Mesenchymal stem cell (in vitro differentiated cells and primary cell): ENCODE results near the gene MROH2B.
"Not testable (repeated sequence)": the region's sequence is repeated elsewhere in the genome, so short reads cannot be mapped to it uniquely, and the experiment has no call there.

Experiments
- DNase-seq: peaks from one replicate; pipeline ENCODE4 v3.0.0-alpha.2; 2013
- H2AFZ ChIP-seq: one replicate; pipeline ENCODE4 v1.6.1; 2013; ENCODE audit warnings: low read depth, mild to moderate bottlenecking, control low read depth, inconsistent platforms, low read length, moderate library complexity
- H2AK5ac ChIP-seq: 2 replicates; pipeline ENCODE4 v1.6.1; 2013; ENCODE audit warnings: low read length, moderate library complexity, mild to moderate bottlenecking, inconsistent platforms; ENCODE audit not compliant: severe bottlenecking
- H2BK120ac ChIP-seq: one replicate; pipeline ENCODE4 v1.6.1; 2013; ENCODE audit warnings: low read depth, mild to moderate bottlenecking, inconsistent platforms, low read length, moderate library complexity
- H2BK12ac ChIP-seq, 2 experiments: one replicate each; pipeline ENCODE4 v1.6.1; 2013; ENCODE audit warnings: inconsistent platforms in 2 of 2, low read length in 2 of 2, mild to moderate bottlenecking in 2 of 2, moderate library complexity in 2 of 2, control low read depth in 1 of 2
- H2BK15ac ChIP-seq: one replicate; pipeline ENCODE4 v1.6.1; 2013; ENCODE audit warnings: mild to moderate bottlenecking, low read depth, inconsistent platforms; ENCODE audit not compliant: poor library complexity, severe bottlenecking
- H2BK5ac ChIP-seq: 2 replicates; pipeline ENCODE4 v1.6.1; 2013; ENCODE audit warnings: low read depth, mild to moderate bottlenecking, low read length, control low read depth, inconsistent platforms; ENCODE audit not compliant: poor library complexity, severe bottlenecking
- H3K14ac ChIP-seq, 2 experiments: one replicate each; pipeline ENCODE4 v1.6.1; 2013; ENCODE audit warnings: inconsistent platforms in 2 of 2, low read length in 2 of 2, control low read depth in 1 of 2, mild to moderate bottlenecking in 1 of 2, moderate library complexity in 1 of 2
- H3K18ac ChIP-seq, 2 experiments: one replicate each; pipeline ENCODE4 v1.6.1; 2013; ENCODE audit warnings: inconsistent platforms in 2 of 2, low read length in 2 of 2, control low read depth in 1 of 2, low read depth in 1 of 2, mild to moderate bottlenecking in 1 of 2
- H3K23ac ChIP-seq, 2 experiments: one replicate each; pipeline ENCODE4 v1.6.1; 2013; ENCODE audit warnings: inconsistent platforms in 2 of 2, low read length in 2 of 2, mild to moderate bottlenecking in 2 of 2, moderate library complexity in 2 of 2, control low read depth in 1 of 2
- H3K27ac ChIP-seq: 2 replicates; pipeline ENCODE4 v1.5.1; 2013; ENCODE audit warnings: mild to moderate bottlenecking, moderate library complexity, low read length, control low read depth, inconsistent platforms; ENCODE audit not compliant: poor library complexity, severe bottlenecking
- H3K27me3 ChIP-seq, 2 experiments: 2 replicates each; pipeline versions ENCODE4 v1.6.1 to v1.7.0; 2013; ENCODE audit warnings: low read length in 2 of 2, mild to moderate bottlenecking in 2 of 2, moderate library complexity in 2 of 2, control low read depth in 1 of 2, inconsistent platforms in 1 of 2; ENCODE audit not compliant: control insufficient read depth in 1 of 2, insufficient read depth in 1 of 2
- H3K36me3 ChIP-seq, 2 experiments: 2 replicates each; pipeline versions ENCODE4 v1.6.1 to v1.7.0; 2013; ENCODE audit warnings: low read length in 2 of 2, control low read depth in 1 of 2, inconsistent platforms in 1 of 2, low read depth in 1 of 2, mild to moderate bottlenecking in 1 of 2; ENCODE audit not compliant: insufficient read depth in 2 of 2, control insufficient read depth in 1 of 2
- H3K4ac ChIP-seq, 2 experiments: one replicate each; pipeline ENCODE4 v1.6.1; 2013; ENCODE audit warnings: inconsistent platforms in 2 of 2, low read length in 2 of 2, mild to moderate bottlenecking in 2 of 2, moderate library complexity in 2 of 2, control low read depth in 1 of 2, low read depth in 1 of 2
- H3K4me1 ChIP-seq: 2 replicates; pipeline ENCODE4 v1.6.1; 2013; ENCODE audit warnings: low read depth, low read length, control low read depth; ENCODE audit not compliant: control insufficient read depth, insufficient read depth
- H3K4me2 ChIP-seq: 2 replicates; pipeline ENCODE4 v1.6.1; 2013; ENCODE audit warnings: low read length, mild to moderate bottlenecking, inconsistent platforms; ENCODE audit not compliant: poor library complexity, severe bottlenecking
- H3K4me3 ChIP-seq, 2 experiments: 2 replicates each; pipeline versions ENCODE4 v1.5.1 to v1.7.0; 2013; ENCODE audit warnings: low read length in 2 of 2, mild to moderate bottlenecking in 2 of 2, control low read depth in 1 of 2, low read depth in 1 of 2; ENCODE audit not compliant: insufficient read depth in 1 of 2
- H3K79me1 ChIP-seq: replicated peaks from 2 replicates; pipeline ENCODE4 v1.6.1; 2013; ENCODE audit warnings: mild to moderate bottlenecking, control low read depth, low read length, inconsistent platforms; ENCODE audit not compliant: poor library complexity, severe bottlenecking
- H3K9ac ChIP-seq: 2 replicates; pipeline ENCODE4 v1.7.0; 2013; ENCODE audit warnings: mild to moderate bottlenecking, low read length, moderate library complexity
- H3K9me3 ChIP-seq: 2 replicates; pipeline ENCODE4 v1.7.0; 2013; ENCODE audit warnings: mild to moderate bottlenecking, low read length; ENCODE audit not compliant: control insufficient read depth
- H4K8ac ChIP-seq: one replicate; pipeline ENCODE4 v1.6.1; 2013; ENCODE audit warnings: inconsistent platforms, mild to moderate bottlenecking, low read length, moderate library complexity
- H4K91ac ChIP-seq: one replicate; pipeline ENCODE4 v1.6.1; 2013; ENCODE audit warnings: mild to moderate bottlenecking, low read length, inconsistent platforms
- WGBS: methylation state at CpG from one replicate; pipeline ENCODE4 v1.1.7; 2013; ENCODE audit warnings: mixed read lengths; 5-methylcytosine and 5-hydroxymethylcytosine counted together

MROH2B gene

GRCh38 chr5:41032973-41033372 is 38.2 kb downstream of the MROH2B start:
- Histone ChIP-seq H3K18ac (no peak overlapping the region), H2AFZ (no peak overlapping the region), H3K4me1 (no peaks in the 10 kb centered on the region), H3K36me3 (no peaks in the 10 kb centered on the region), H4K91ac (no peak overlapping the region), H3K27ac (no peak overlapping the region), H3K9me3 (no peaks in the 10 kb centered on the region), H3K23ac (no peak overlapping the region), H3K4me3 (no peak overlapping the region), H3K4me2 (no peak overlapping the region), H3K14ac (no peak overlapping the region), H2BK120ac (no peak overlapping the region), H2BK5ac (no peak overlapping the region), H4K8ac (no peak overlapping the region), H3K4ac (no peak overlapping the region), H2BK15ac (no peak overlapping the region), H3K79me1 (no peaks in the 10 kb centered on the region), H3K9ac (no peak overlapping the region), H3K27me3 (no peaks in the 10 kb centered on the region), H2BK12ac (no peak overlapping the region), H2AK5ac (no peak overlapping the region)
- DNase-seq, result no peak

- not testable (repeated sequence) for H3K9me3 ChIP-seq, H3K27ac ChIP-seq, H3K4me2 ChIP-seq, H2BK12ac ChIP-seq, H2AK5ac ChIP-seq, H3K79me1 ChIP-seq, H3K23ac ChIP-seq, DNase-seq, H3K4ac ChIP-seq, H3K36me3 ChIP-seq, H3K4me1 ChIP-seq, H3K4me3 ChIP-seq, H3K27me3 ChIP-seq, H2AFZ ChIP-seq, H3K18ac ChIP-seq, H2BK120ac ChIP-seq, H3K9ac ChIP-seq, H4K91ac ChIP-seq, H4K8ac ChIP-seq, H2BK15ac ChIP-seq, H2BK5ac ChIP-seq, H3K14ac ChIP-seq
- WGBS, result 93% methylated on average over 8 of the region's 8 CpGs
Measured at GRCh38 chr5:41022600-41022999, 48.5 kb downstream of the MROH2B start.

DNA sequence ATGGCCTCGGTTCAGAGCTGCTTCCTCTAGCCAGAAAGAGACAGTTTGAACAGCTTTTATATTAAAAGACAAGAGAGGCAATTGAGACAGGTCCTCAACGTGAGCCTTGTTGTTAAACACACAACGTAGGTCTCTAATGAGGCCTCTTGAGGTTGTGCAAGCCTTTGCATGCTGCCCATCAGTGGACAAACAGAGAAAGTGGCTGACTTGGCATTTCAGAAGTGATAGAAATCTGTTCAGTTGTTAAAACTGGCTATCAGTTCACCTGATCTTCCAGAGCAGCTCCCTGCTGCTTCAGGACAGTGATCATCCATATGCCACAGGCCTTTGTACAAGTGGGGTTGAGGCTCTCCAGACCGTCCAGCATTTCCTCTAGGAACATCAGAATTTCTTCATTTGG is 58.8 kb downstream of the MROH2B start:
- H3K4ac ChIP-seq, result no peak overlapping the region
- H3K79me1 ChIP-seq, result no peaks in the 10 kb centered on the region
- no peak overlapping the region for H2BK120ac ChIP-seq
- H3K4me3 ChIP-seq, result no peak overlapping the region
- H4K91ac ChIP-seq, result no peak overlapping the region
- H3K18ac ChIP-seq, result no peak overlapping the region
- no peak for DNase-seq
- no peak overlapping the region for H3K23ac ChIP-seq
- H3K27me3 ChIP-seq, result no peaks in the 10 kb centered on the region
- no peak overlapping the region for H2AFZ ChIP-seq
- H2AK5ac ChIP-seq, result no peak overlapping the region
- H2BK12ac ChIP-seq, result no peak overlapping the region
- H3K9ac ChIP-seq, result no peak overlapping the region
- H3K14ac ChIP-seq, result no peak overlapping the region
- WGBS, result 30% methylated on average over 4 of the region's 4 CpGs
- no peak overlapping the region for H2BK15ac ChIP-seq
- no peak overlapping the region for H3K27ac ChIP-seq
- no peak overlapping the region for H3K4me2 ChIP-seq
- no peak overlapping the region for H4K8ac ChIP-seq
- no peaks in the 10 kb centered on the region for H3K9me3 ChIP-seq
- H2BK5ac ChIP-seq, result no peak overlapping the region
- H3K36me3 ChIP-seq, result no peaks in the 10 kb centered on the region
- no peaks in the 10 kb centered on the region for H3K4me1 ChIP-seq

GRCh38 chr5:41010572-41010971 is 60.6 kb downstream of the MROH2B start:
- Histone ChIP-seq H3K4me2 (no peak overlapping the region), H3K27me3 (no peaks in the 10 kb centered on the region), H4K8ac (no peak overlapping the region), H2BK15ac (no peak overlapping the region), H3K36me3 (no peaks in the 10 kb centered on the region), H3K27ac (no peak overlapping the region), H3K23ac (no peak overlapping the region), H2AK5ac (no peak overlapping the region), H2BK5ac (no peak overlapping the region), H3K9ac (no peak overlapping the region), H2BK120ac (no peak overlapping the region), H3K4me3 (no peak overlapping the region), H3K4me1 (no peaks in the 10 kb centered on the region), H3K18ac (no peak overlapping the region), H2AFZ (no peak overlapping the region), H2BK12ac (no peak overlapping the region), H4K91ac (no peak overlapping the region), H3K79me1 (no peaks in the 10 kb centered on the region), H3K4ac (no peak overlapping the region), H3K14ac (no peak overlapping the region), H3K9me3 (no peaks in the 10 kb centered on the region)
- WGBS, result 90% methylated on average over 6 of the region's 6 CpGs
- DNase-seq, result no peak
